Glutamatergic neuron (in vitro differentiated cells): ENCODE results near the gene C11orf54. TPM values are rescaled to one million over a fixed set of nuclear protein-coding genes. Genes with fewer than 3 reads are reported as not detected.
A peak's percentile ranks its signal among the peaks of the same experiment; 100 is the strongest.

Source experiments
- microRNA-seq: library from miRNA; unstranded; fragments of <30 nt; microRNA quantifications from one replicate; pipeline ENCODE4, GENCODE V29; 2020; ENCODE audit not compliant: unreplicated experiment
- total RNA-seq: library from RNA; stranded (reverse); fragmentation: NEBNext Ultra II Directional; extraction: Animal tissue kit (Norgen Biotek cat#: 25700); gene quantifications from one replicate; pipeline ENCODE4 v1.2.1, GENCODE V29; 2021; ENCODE audit not compliant: unreplicated experiment

C11orf54 gene
- total RNA-seq, 1 donor from 2014 or later: 19.5 TPM

Small RNA genes lying within 50 kb of the gene (microRNA-seq; reads per million reads assigned to microRNA genes)
- gene MIR1304: 26.3 reads per million, percentile 61 among the genes with 10 or more reads in this experiment

Other genes with a start within 250 kb of the C11orf54 start
- 3.0 TPM for gene SMCO4, start 198.3 kb upstream of the C11orf54 start, total RNA-seq
- gene CEP295, start 80.0 kb upstream of the C11orf54 start, total RNA-seq: 15.4 TPM
- gene TAF1D, start 177 bp upstream of the C11orf54 start, total RNA-seq: 71.9 TPM
- gene MED17, start 42.6 kb downstream of the C11orf54 start, total RNA-seq: 73.0 TPM
- gene VSTM5, start 108.9 kb downstream of the C11orf54 start, total RNA-seq: 2.0 TPM